Type B pancreatic cell (in vitro differentiated cells): ENCODE data around the gene RPL6. TPM values are rescaled to one million over a fixed set of nuclear protein-coding genes. Genes with fewer than 3 reads are reported as not detected.
"Not testable (repeated sequence)": the region's sequence is repeated elsewhere in the genome, so short reads cannot be mapped to it uniquely, and the experiment has no call there.

Experiments
- DNase-seq: peaks from one replicate; pipeline ENCODE4 v3.0.0; 2021; ENCODE audit warnings: mixed read lengths; ENCODE audit not compliant: unreplicated experiment; ENCODE audit errors: extremely low spot score
- H3K27ac Mint-ChIP-seq: 2 replicates; pipeline ENCODE4 v1.8.0; 2021; ENCODE audit warnings: mild to moderate bottlenecking, mixed read lengths
- H3K27me3 Mint-ChIP-seq: 2 replicates; pipeline ENCODE4 v1.8.0; 2021; ENCODE audit warnings: mixed read lengths
- H3K36me3 Mint-ChIP-seq: 2 replicates; pipeline ENCODE4 v1.8.0; 2021; ENCODE audit warnings: mixed read lengths
- H3K4me1 Mint-ChIP-seq: one replicate; pipeline ENCODE4 v1.8.0; 2021; ENCODE audit warnings: mixed read lengths; ENCODE audit not compliant: unreplicated experiment
- H3K4me3 Mint-ChIP-seq: 2 replicates; pipeline ENCODE4 v1.8.0; 2021; ENCODE audit warnings: mild to moderate bottlenecking, mixed read lengths
- H3K9me3 Mint-ChIP-seq: 2 replicates; pipeline ENCODE4 v1.8.0; 2021; ENCODE audit warnings: mixed read lengths
- total RNA-seq: library from RNA; stranded (reverse); gene quantifications from 2 replicates; pipeline ENCODE4 v1.2.1, GENCODE V29; 2021; ENCODE audit warnings: low replicate concordance
- TF ChIP-seq, protein P1 (sequence below): fragments of 200-600 bp; sonication (generic); conservative IDR thresholded peaks from 2 replicates; pipeline ENCODE4 v1.5.0; 2021; ENCODE audit warnings: antibody characterized with exemption, mild to moderate bottlenecking

RPL6 gene
- total RNA-seq, 1 donor from 2014 or later = 1,993 TPM

DNA sequence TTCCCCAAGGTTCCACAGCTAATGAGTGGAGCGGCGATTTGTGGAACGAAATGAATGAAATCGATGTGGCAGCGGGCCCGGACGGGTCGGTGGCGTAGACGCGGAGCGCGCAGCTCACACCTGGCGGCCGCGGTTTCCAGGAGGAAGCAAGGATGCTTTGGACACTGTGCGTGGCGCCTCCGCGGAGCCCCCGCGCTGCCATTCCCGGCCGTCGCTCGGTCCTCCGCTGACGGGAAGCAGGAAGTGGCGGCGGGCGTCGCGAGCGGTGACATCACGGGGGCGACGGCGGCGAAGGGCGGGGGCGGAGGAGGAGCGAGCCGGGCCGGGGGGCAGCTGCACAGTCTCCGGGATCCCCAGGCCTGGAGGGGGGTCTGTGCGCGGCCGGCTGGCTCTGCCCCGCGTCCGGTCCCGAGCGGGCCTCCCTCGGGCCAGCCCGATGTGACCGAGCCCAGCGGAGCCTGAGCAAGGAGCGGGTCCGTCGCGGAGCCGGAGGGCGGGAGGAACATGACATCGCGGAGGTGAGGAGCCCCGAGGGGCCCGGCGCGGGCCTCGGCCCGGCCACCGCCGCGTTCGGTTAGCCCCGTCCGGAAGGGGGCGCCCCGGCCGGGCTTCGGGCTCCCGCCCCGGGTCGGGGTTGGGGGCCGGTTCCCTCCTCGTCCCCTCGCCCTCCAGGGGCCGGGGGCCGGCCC is 9.3 kb upstream of the RPL6 start, which contains the start of gene PTPN11:
TSS of gene PTPN11 (plus strand) at position 340 of the 689 bp plus-strand sequence. CDS start at position 505, 165 bp downstream.
- no peaks in the 10 kb centered on the region for H3K9me3 Mint-ChIP-seq
- no peaks in the 10 kb centered on the region for H3K27me3 Mint-ChIP-seq
- H3K4me1 Mint-ChIP-seq = peaks cover 17% of the 10 kb centered on the region
- TF ChIP-seq, protein P1, sequence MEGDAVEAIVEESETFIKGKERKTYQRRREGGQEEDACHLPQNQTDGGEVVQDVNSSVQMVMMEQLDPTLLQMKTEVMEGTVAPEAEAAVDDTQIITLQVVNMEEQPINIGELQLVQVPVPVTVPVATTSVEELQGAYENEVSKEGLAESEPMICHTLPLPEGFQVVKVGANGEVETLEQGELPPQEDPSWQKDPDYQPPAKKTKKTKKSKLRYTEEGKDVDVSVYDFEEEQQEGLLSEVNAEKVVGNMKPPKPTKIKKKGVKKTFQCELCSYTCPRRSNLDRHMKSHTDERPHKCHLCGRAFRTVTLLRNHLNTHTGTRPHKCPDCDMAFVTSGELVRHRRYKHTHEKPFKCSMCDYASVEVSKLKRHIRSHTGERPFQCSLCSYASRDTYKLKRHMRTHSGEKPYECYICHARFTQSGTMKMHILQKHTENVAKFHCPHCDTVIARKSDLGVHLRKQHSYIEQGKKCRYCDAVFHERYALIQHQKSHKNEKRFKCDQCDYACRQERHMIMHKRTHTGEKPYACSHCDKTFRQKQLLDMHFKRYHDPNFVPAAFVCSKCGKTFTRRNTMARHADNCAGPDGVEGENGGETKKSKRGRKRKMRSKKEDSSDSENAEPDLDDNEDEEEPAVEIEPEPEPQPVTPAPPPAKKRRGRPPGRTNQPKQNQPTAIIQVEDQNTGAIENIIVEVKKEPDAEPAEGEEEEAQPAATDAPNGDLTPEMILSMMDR = peak; percentile 81
- peak within 1 kb of the TSS; percentile 93 for H3K4me3 Mint-ChIP-seq
- H3K27ac Mint-ChIP-seq = peak within 1 kb of the TSS; percentile 99
- no peaks in the 10 kb centered on the region for H3K36me3 Mint-ChIP-seq
- DNase-seq = peak; percentile 93

DNA sequence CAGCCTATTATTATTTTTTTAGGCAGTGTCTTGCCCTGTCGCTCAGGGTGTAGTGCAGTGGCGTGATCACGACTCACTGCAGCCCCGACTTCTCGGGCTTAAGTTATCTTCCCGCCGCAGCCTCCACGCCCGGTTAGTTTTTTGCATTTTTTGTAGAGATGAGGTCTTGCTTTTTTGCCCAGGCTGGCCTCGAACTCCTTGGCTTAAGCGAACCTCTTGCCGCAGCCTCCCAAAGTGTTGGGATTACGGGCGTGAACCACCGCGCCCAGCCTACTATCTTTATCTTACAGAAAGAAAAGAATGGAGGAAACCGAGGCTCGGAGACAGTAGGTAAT is 8.8 kb upstream of the RPL6 start:
- H3K27me3 Mint-ChIP-seq = no peaks in the 10 kb centered on the region
- peak overlapping the region; percentile 93 for H3K4me3 Mint-ChIP-seq
- TF ChIP-seq, protein P1 = no peak
- H3K27ac Mint-ChIP-seq = peak overlapping the region; percentile 99
- no peaks in the 10 kb centered on the region for H3K9me3 Mint-ChIP-seq
- no peaks in the 10 kb centered on the region for H3K36me3 Mint-ChIP-seq
- DNase-seq = no peak
- H3K4me1 Mint-ChIP-seq = peaks cover 17% of the 10 kb centered on the region

DNA sequence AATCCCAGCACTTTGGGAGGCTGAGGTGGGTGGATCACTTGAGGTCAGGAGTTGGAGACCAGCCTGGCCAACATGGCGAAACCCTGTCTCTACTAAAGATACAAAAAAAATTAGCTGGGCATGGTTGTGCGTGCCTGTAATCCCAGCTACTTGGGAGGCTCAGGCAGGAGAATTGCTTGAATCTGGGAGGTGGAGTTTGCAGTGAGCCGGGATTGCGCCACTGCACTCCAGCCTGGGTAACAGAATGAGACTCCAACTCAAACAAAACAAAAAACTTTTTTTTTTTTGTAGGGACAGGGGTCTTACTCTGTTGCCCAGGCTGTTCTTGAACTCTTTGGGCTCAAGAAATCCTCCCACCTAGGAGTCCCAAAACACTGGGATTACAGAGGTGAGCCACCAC is 6.1 kb upstream of the RPL6 start:
- not testable (repeated sequence) for DNase-seq, H3K27me3 Mint-ChIP-seq, H3K36me3 Mint-ChIP-seq, H3K27ac Mint-ChIP-seq, H3K4me3 Mint-ChIP-seq, H3K9me3 Mint-ChIP-seq
- H3K4me1 Mint-ChIP-seq = peaks cover 15% of the 10 kb centered on the region

DNA sequence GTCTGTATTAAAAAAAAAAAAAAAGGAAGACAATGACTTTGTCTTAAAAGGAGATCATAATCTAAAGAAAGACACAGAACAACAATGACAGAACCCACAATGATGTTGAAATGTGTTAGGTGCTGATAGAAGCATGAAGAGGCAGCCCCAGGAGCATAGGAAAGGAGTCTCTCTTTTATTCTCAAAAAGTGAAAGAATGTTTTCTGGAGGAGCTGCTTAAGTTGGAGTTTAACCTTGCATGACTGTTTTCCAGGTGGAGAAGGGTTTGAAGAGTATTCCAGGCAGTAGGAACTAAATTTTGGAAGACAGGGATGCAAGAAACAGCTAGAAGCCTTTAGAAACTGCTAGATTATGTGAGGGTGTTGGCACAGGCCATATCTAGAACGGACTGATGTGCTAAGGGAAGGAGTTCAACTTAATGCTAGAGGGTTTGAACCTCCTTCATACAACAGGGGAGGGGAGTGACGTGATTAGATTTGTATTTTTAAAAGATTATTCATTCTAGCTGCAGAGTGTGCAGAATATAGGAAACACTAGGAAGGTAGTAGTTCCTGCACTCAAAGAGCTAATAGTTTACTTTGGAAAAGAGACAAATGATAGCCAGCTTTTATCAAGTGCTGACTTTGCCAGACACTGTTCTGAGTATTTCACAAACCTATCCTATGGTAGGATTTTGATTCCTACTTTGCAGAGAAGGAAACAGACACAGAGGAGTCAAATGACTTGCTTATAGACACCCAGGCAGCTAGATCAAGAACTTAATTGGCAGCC is 4.6 kb upstream of the RPL6 start:
- Mint-ChIP-seq H3K4me3 (no peak overlapping the region), H3K9me3 (no peaks in the 10 kb centered on the region), H3K27me3 (no peaks in the 10 kb centered on the region), H3K4me1 (peaks cover 10% of the 10 kb centered on the region), H3K36me3 (peaks cover 6% of the 10 kb centered on the region), H3K27ac (no peak overlapping the region)
- TF ChIP-seq, protein P1 = no peak
- DNase-seq = no peak

DNA sequence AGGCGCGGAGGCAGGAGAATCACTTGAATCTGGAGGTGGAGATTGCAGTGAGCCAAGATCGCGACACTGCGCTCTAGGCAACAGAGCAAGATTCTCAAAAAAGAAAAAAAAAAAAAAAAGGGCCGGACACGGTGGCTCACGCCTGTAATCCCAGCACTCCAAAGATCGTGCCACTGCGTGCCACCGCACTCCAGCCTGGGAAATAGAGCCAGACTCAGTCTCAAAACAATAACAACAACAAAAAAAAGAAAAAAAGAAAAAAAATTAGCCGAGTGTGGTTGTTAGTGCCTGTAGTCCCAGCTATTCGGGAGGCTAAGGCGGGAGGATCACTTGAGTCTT is 470 bp upstream of the RPL6 start:
- no peak for DNase-seq
- Mint-ChIP-seq H3K27me3 (no peaks in the 10 kb centered on the region), H3K4me3 (peak overlapping the region; percentile 100), H3K4me1 (peaks cover 10% of the 10 kb centered on the region), H3K36me3 (peaks cover 33% of the 10 kb centered on the region), H3K27ac (peak overlapping the region; percentile 100), H3K9me3 (no peaks in the 10 kb centered on the region)
- TF ChIP-seq, protein P1 = no peak

DNA sequence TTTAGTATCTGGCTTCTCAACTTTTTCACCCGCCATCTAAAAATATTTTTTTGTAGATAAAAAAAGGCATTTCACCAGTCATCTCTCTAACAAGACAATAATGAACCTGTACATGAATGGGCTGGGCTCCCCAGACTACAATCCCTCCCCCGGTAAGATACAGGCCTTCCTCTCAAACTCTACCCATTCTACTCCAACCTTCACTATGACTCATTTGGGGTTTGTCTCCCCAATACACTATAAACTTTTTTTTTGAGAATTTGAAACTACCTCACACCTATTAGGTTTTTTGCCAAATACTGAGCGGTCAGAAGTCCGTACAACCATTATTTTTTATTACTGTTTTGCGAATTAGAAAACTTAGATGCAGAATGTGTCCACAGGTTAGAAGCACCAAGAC is 784 bp downstream of the RPL6 start:
- H3K4me1 Mint-ChIP-seq = peaks cover 10% of the 10 kb centered on the region
- DNase-seq = no peak
- peaks cover 33% of the 10 kb centered on the region for H3K36me3 Mint-ChIP-seq
- H3K27ac Mint-ChIP-seq = peak overlapping the region; percentile 100
- no peaks in the 10 kb centered on the region for H3K27me3 Mint-ChIP-seq
- no peaks in the 10 kb centered on the region for H3K9me3 Mint-ChIP-seq
- TF ChIP-seq, protein P1 = no peak
- H3K4me3 Mint-ChIP-seq = peak overlapping the region; percentile 100

DNA sequence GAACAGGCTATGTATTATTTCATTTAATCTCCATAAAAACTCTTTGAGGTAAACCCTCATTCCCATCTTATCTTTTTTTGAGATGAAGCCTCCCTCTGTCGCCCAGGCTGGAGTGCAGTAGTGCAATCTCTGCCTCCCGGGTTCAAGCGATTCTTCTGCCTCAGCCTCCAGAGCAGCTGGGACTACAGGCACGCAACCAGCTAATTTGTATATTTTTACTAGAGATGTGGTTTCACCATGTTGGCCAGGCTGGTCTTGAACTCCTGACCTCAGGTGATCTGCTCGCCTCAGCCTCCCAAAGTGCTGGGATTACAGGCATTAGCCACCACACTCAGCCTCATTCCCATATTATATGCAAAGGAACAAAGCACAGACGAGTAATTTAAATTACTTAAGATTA is 1.7 kb downstream of the RPL6 start:
- H3K36me3 Mint-ChIP-seq = peaks cover 33% of the 10 kb centered on the region
- H3K9me3 Mint-ChIP-seq = not testable (repeated sequence)

More for the DNA sequence above, 1.7 kb downstream of the RPL6 start:
- DNase-seq, H3K27me3 Mint-ChIP-seq: not testable (repeated sequence)
- Mint-ChIP-seq H3K27ac (peak overlapping the region; percentile 18), H3K4me1 (peaks cover 10% of the 10 kb centered on the region), H3K4me3 (peak overlapping the region; percentile 100)
